Left ventricle myocardium inferior (tissue), 1 donor: ENCODE measurements around the gene PC. TPM values are rescaled to one million over a fixed set of nuclear protein-coding genes. Genes with fewer than 3 reads are reported as not detected.

Experiments
- DNase-seq: peaks from one replicate; pipeline ENCODE4 v3.0.0-alpha.2; 2020
- H3K27ac ChIP-seq: fragments of 200-600 bp; replicated peaks from 2 replicates; pipeline ENCODE4 v1.8.0; 2021
- H3K27me3 ChIP-seq: fragments of 200-600 bp; 2 replicates; pipeline ENCODE4 v1.8.0; 2021; ENCODE audit warnings: low read depth
- H3K36me3 ChIP-seq: fragments of 200-600 bp; 2 replicates; pipeline ENCODE4 v1.8.0; 2021
- H3K4me1 ChIP-seq: fragments of 200-600 bp; 2 replicates; pipeline ENCODE4 v1.8.0; 2021
- H3K4me3 ChIP-seq: fragments of 200-600 bp; 2 replicates; pipeline ENCODE4 v1.8.0; 2021; ENCODE audit warnings: mild to moderate bottlenecking, moderate library complexity
- H3K9me3 ChIP-seq: fragments of 200-600 bp; replicated peaks from 2 replicates; pipeline ENCODE4 v1.8.0; 2021
- CTCF ChIP-seq: fragments of 200-600 bp; IDR thresholded peaks from 2 replicates; pipeline ENCODE4 v1.8.0; 2021; ENCODE audit warnings: antibody characterized with exemption, mild to moderate bottlenecking, borderline replicate concordance
- intact Hi-C: fragments of 100-400 bp; cut with micrococcal nuclease; formaldehyde crosslinking; loops from one replicate; pipeline ENCODE4 v1.11.0; 2022
- total RNA-seq: library from RNA; stranded (reverse); fragmentation: NEBNext Ultra II Directional; extraction: Animal tissue kit (Norgen Biotek cat#: 25700); gene quantifications from one replicate; pipeline ENCODE4 v1.2.1, GENCODE V29; 2021
- donor health status: DM: no; HTN: yes; CAD: no; lungs with severe emphysema.

Gene PC
- total RNA-seq, 1 donor from 2014 or later: 10.3 TPM

GRCh38 chr11:66857234-66857926, 100.8 kb downstream of the PC start:
- peaks cover 15% of the 10 kb centered on the region for H3K4me1 ChIP-seq
- no peaks in the 10 kb centered on the region for H3K27me3 ChIP-seq
- peak overlapping the region; percentile 82 for H3K4me3 ChIP-seq
- DNase-seq: no peak
- peak overlapping the region; percentile 93 for H3K27ac ChIP-seq
- intact Hi-C loops: no loop called here
- TF ChIP-seq CTCF: no peak
- H3K36me3 ChIP-seq: peaks cover 3% of the 10 kb centered on the region
- no peaks in the 10 kb centered on the region for H3K9me3 ChIP-seq

GRCh38 chr11:66856496-66857233, 101.5 kb downstream of the PC start, which contains the start of gene LRFN4:
Gene LRFN4, plus strand, starts transcription at chr11:66857064. Its CDS starts 681 bp downstream, at chr11:66857745.
- Histone ChIP-seq H3K27me3 (no peaks in the 10 kb centered on the region), H3K4me3 (peak within 1 kb of the TSS; percentile 82), H3K27ac (peak within 1 kb of the TSS; percentile 93), H3K4me1 (peaks cover 15% of the 10 kb centered on the region), H3K36me3 (peaks cover 3% of the 10 kb centered on the region), H3K9me3 (no peaks in the 10 kb centered on the region)
- DNase-seq: peak; percentile 51
- no peak for TF ChIP-seq CTCF
- intact Hi-C loops: no loop called here

- no peak for TF ChIP-seq CTCF
- H3K9me3 ChIP-seq: no peaks in the 10 kb centered on the region
- H3K4me1 ChIP-seq: peaks cover 15% of the 10 kb centered on the region
- peak overlapping the region; percentile 82 for H3K4me3 ChIP-seq
- DNase-seq: peak; percentile 94
- H3K36me3 ChIP-seq: peaks cover 3% of the 10 kb centered on the region
- peak overlapping the region; percentile 93 for H3K27ac ChIP-seq
- intact Hi-C loops: no loop called here
- H3K27me3 ChIP-seq: no peaks in the 10 kb centered on the region
Measured at GRCh38 chr11:66855574-66856495, 102.3 kb downstream of the PC start.

- intact Hi-C loops: no loop called here
- no peaks in the 10 kb centered on the region for H3K27me3 ChIP-seq
- peaks cover 3% of the 10 kb centered on the region for H3K36me3 ChIP-seq
- no peak overlapping the region for H3K4me3 ChIP-seq
- no peaks in the 10 kb centered on the region for H3K9me3 ChIP-seq
- no peak for DNase-seq
- H3K4me1 ChIP-seq: peaks cover 15% of the 10 kb centered on the region
- TF ChIP-seq CTCF: no peak
- H3K27ac ChIP-seq: no peak overlapping the region
Measured at GRCh38 chr11:66854729-66855211, 103.4 kb downstream of the PC start.

- Histone ChIP-seq H3K27ac (no peak overlapping the region), H3K9me3 (no peaks in the 10 kb centered on the region), H3K4me1 (peaks cover 15% of the 10 kb centered on the region), H3K4me3 (no peak overlapping the region), H3K27me3 (no peaks in the 10 kb centered on the region), H3K36me3 (peaks cover 3% of the 10 kb centered on the region)
- intact Hi-C loops: no loop called here
- no peak for TF ChIP-seq CTCF
- no peak for DNase-seq
Measured at GRCh38 chr11:66854231-66854661, 103.9 kb downstream of the PC start.
